HT-29 (cell line): ENCODE results near the gene KRT80. TPM values are rescaled to one million over a fixed set of nuclear protein-coding genes. Genes with fewer than 3 reads are reported as not detected.

Experiments used
- DNase-seq: peaks from one replicate; pipeline ENCODE4 v3.0.0-alpha.2; 2015; ENCODE audit warnings: low spot score
- total RNA-seq: library from RNA; depleted of rRNA; stranded (reverse); fragments of >200 nt; shearing (Covaris generic); gene quantifications from 2 replicates; pipeline ENCODE4 v1.2.3, GENCODE V29; 2014

Gene KRT80
- total RNA-seq, 1 experiment from 2014 or later: 27.0 TPM

GRCh38 chr12:52229836-52230343, 38.1 kb upstream of the KRT80 start:
- DNase-seq: no peak

- no peak for DNase-seq
Observed at GRCh38 chr12:52228931-52229330, 37.1 kb upstream of the KRT80 start.

- DNase-seq: peak; percentile 76
Observed at GRCh38 chr12:52228366-52228765, 36.6 kb upstream of the KRT80 start.

- DNase-seq: no peak
Observed at GRCh38 chr12:52227606-52228166, 35.9 kb upstream of the KRT80 start.

- DNase-seq: no peak
Observed at GRCh38 chr12:52226446-52226845, 34.6 kb upstream of the KRT80 start.

GRCh38 chr12:52225752-52226151, 33.9 kb upstream of the KRT80 start:
- DNase-seq: no peak

GRCh38 chr12:52224151-52224550, 32.3 kb upstream of the KRT80 start:
- DNase-seq: no peak

GRCh38 chr12:52223406-52224039, 31.7 kb upstream of the KRT80 start:
- no peak for DNase-seq

- DNase-seq: no peak
Observed at GRCh38 chr12:52222692-52223091, 30.9 kb upstream of the KRT80 start.

GRCh38 chr12:52221912-52222457, 30.2 kb upstream of the KRT80 start:
- peak; percentile 82 for DNase-seq

- DNase-seq: no peak
Observed at GRCh38 chr12:52221070-52221781, 29.4 kb upstream of the KRT80 start.

- DNase-seq: no peak
Observed at GRCh38 chr12:52220477-52220876, 28.7 kb upstream of the KRT80 start.

- DNase-seq: no peak
Observed at GRCh38 chr12:52218001-52218400, 26.2 kb upstream of the KRT80 start.

GRCh38 chr12:52217223-52217622, 25.4 kb upstream of the KRT80 start:
- peak; percentile 99 for DNase-seq

GRCh38 chr12:52216807-52217206, 25.0 kb upstream of the KRT80 start:
- DNase-seq: no peak

GRCh38 chr12:52216100-52216499, 24.3 kb upstream of the KRT80 start:
- no peak for DNase-seq

- peak; percentile 84 for DNase-seq
Observed at GRCh38 chr12:52215587-52216031, 23.8 kb upstream of the KRT80 start.

GRCh38 chr12:52214421-52214802, 22.6 kb upstream of the KRT80 start:
- no peak for DNase-seq

GRCh38 chr12:52213564-52214420, 22.0 kb upstream of the KRT80 start:
- peak; percentile 97 for DNase-seq

- DNase-seq: no peak
Observed at GRCh38 chr12:52212701-52213563, 21.1 kb upstream of the KRT80 start.
